HG03095 (cell line): ENCODE measurements around the gene RPSA.
"Not testable (repeated sequence)": the region's sequence is repeated elsewhere in the genome, so short reads cannot be mapped to it uniquely, and the experiment has no call there.

ENCODE experiments used
- ATAC-seq: cut with Tn5 transposase; IDR thresholded peaks from one replicate; pipeline ENCODE4 v1.9.1; 2021; ENCODE audit warnings: moderate library complexity; ENCODE audit not compliant: unreplicated experiment

The RPSA gene

GRCh38 chr3:39453134-39453533 is 46.6 kb downstream of the RPSA start:
- no peak for ATAC-seq

- ATAC-seq: not testable (repeated sequence)
These were observed 47.4 kb downstream of the RPSA start for GRCh38 chr3:39453872-39454271.

- no peak for ATAC-seq
These were observed 48.2 kb downstream of the RPSA start for GRCh38 chr3:39454591-39455217.

- ATAC-seq: no peak
These were observed 49.6 kb downstream of the RPSA start for GRCh38 chr3:39456159-39456558.

- ATAC-seq: no peak
These were observed 50.8 kb downstream of the RPSA start for GRCh38 chr3:39457361-39457760.

- ATAC-seq: not testable (repeated sequence)
These were observed 52.1 kb downstream of the RPSA start for GRCh38 chr3:39458579-39458978.

- ATAC-seq: no peak
These were observed 54.2 kb downstream of the RPSA start for GRCh38 chr3:39460677-39461076.
